SK-N-SH treated with all-trans-retinoic acid at 6 μM for 48 hours (cell line): ENCODE data around the gene CDC25C.

ENCODE experiments used
- ATAC-seq: fragments of 200-7000 bp; cut with Tn5 transposase; 3 replicates; pipeline ENCODE4 v1.9.1; 2020; ENCODE audit warnings: mild to moderate bottlenecking, moderate library complexity
- ARNTL ChIP-seq: fragments of 450-650 bp; formaldehyde crosslinking; IDR thresholded peaks from 2 replicates; pipeline ENCODE4 v1.5.0; 2020; ENCODE audit warnings: low read depth, mild to moderate bottlenecking, moderate library complexity, borderline replicate concordance
- BACH2 ChIP-seq: fragments of 250-450 bp; sonication (Bioruptor Pico); IDR thresholded peaks from 2 replicates; pipeline ENCODE4 v1.9.0; 2021; ENCODE audit warnings: mild to moderate bottlenecking, borderline replicate concordance
- CREB5 ChIP-seq: fragments of 250-450 bp; sonication (Bioruptor Pico); IDR thresholded peaks from 2 replicates; pipeline ENCODE4 v1.5.1; 2020; ENCODE audit warnings: low read depth, mild to moderate bottlenecking, moderate library complexity
- CSRNP3 ChIP-seq: fragments of 250-450 bp; sonication (Bioruptor Pico); IDR thresholded peaks from 2 replicates; pipeline ENCODE4 v1.5.1; 2021; ENCODE audit warnings: mild to moderate bottlenecking, moderate library complexity
- ESRRG ChIP-seq: fragments of 250-450 bp; sonication (Bioruptor Pico); IDR thresholded peaks from 2 replicates; pipeline ENCODE4 v1.6.1; 2021; ENCODE audit warnings: mild to moderate bottlenecking
- GLIS3 ChIP-seq: fragments of 250-450 bp; sonication (Bioruptor Pico); IDR thresholded peaks from 2 replicates; pipeline ENCODE4 v1.5.0; 2020; ENCODE audit warnings: mild to moderate bottlenecking, moderate library complexity
- ISL1 ChIP-seq: fragments of 250-450 bp; sonication (Bioruptor Pico); IDR thresholded peaks from 2 replicates; pipeline ENCODE4 v2.1.2; 2022; ENCODE audit warnings: mild to moderate bottlenecking, moderate library complexity
- OSR1 ChIP-seq: fragments of 250-450 bp; sonication (Bioruptor Pico); IDR thresholded peaks from 2 replicates; pipeline ENCODE4 v1.8.0; 2022; ENCODE audit warnings: moderate library complexity, mild to moderate bottlenecking, inconsistent platforms
- PATZ1 ChIP-seq: fragments of 250-450 bp; sonication (Bioruptor Pico); IDR thresholded peaks from 2 replicates; pipeline ENCODE4 v1.8.0; 2020; ENCODE audit warnings: mild to moderate bottlenecking, moderate library complexity, borderline replicate concordance
- POU6F1 ChIP-seq: fragments of 250-450 bp; sonication (Bioruptor Pico); IDR thresholded peaks from 2 replicates; pipeline ENCODE4 v1.8.0; 2021; ENCODE audit warnings: low read depth, mild to moderate bottlenecking, moderate library complexity, borderline replicate concordance
- RARB ChIP-seq: fragments of 250-450 bp; sonication (Bioruptor Pico); IDR thresholded peaks from 2 replicates; pipeline ENCODE4 v1.8.0; 2021; ENCODE audit warnings: mild to moderate bottlenecking, moderate library complexity
- SNAI2 ChIP-seq: fragments of 250-450 bp; sonication (Bioruptor Pico); IDR thresholded peaks from 2 replicates; pipeline ENCODE4 v1.5.0; 2020; ENCODE audit warnings: mild to moderate bottlenecking, moderate library complexity
- TCF4 ChIP-seq: fragments of 250-450 bp; sonication (Bioruptor Pico); IDR thresholded peaks from 2 replicates; pipeline ENCODE4 v1.8.0; 2021; ENCODE audit warnings: mild to moderate bottlenecking, moderate library complexity, borderline replicate concordance
- TOX ChIP-seq: fragments of 250-450 bp; sonication (Bioruptor Pico); IDR thresholded peaks from 2 replicates; pipeline ENCODE4 v1.8.0; 2021; ENCODE audit warnings: mild to moderate bottlenecking, moderate library complexity, borderline replicate concordance
- TSHZ2 ChIP-seq: fragments of 250-450 bp; sonication (Bioruptor Pico); IDR thresholded peaks from 2 replicates; pipeline ENCODE4 v1.5.0; 2020; ENCODE audit warnings: mild to moderate bottlenecking, moderate library complexity
- ZC3H10 ChIP-seq: fragments of 250-450 bp; sonication (Bioruptor Pico); IDR thresholded peaks from 2 replicates; pipeline ENCODE4 v1.5.1; 2021; ENCODE audit warnings: mild to moderate bottlenecking, moderate library complexity
- ZFP3 ChIP-seq: fragments of 250-450 bp; sonication (Bioruptor Pico); IDR thresholded peaks from 2 replicates; pipeline ENCODE4 v1.5.0; 2020; ENCODE audit warnings: mild to moderate bottlenecking, moderate library complexity
- ZFP30 ChIP-seq: fragments of 450-650 bp; formaldehyde crosslinking; IDR thresholded peaks from 2 replicates; pipeline ENCODE4 v1.5.0; 2022; ENCODE audit warnings: mild to moderate bottlenecking, moderate library complexity
- ZNF565 ChIP-seq: fragments of 450-650 bp; formaldehyde crosslinking; conservative IDR thresholded peaks from 2 replicates; pipeline ENCODE4 v1.5.0; 2020; ENCODE audit warnings: low read depth, mild to moderate bottlenecking, moderate library complexity
- ZNF70 ChIP-seq: fragments of 450-650 bp; formaldehyde crosslinking; IDR thresholded peaks from 2 replicates; pipeline ENCODE4 v1.5.0; 2020; ENCODE audit warnings: mild to moderate bottlenecking, moderate library complexity
- ZNF8 ChIP-seq: fragments of 450-650 bp; formaldehyde crosslinking; IDR thresholded peaks from 2 replicates; pipeline ENCODE4 v1.5.0; 2020; ENCODE audit warnings: mild to moderate bottlenecking, moderate library complexity

Gene CDC25C

GRCh38 chr5:138339091-138339456 is 7.5 kb upstream of the CDC25C start:
- ATAC-seq = no peak
- TF ChIP-seq ZNF565 (no peak), SNAI2 (CRISPR knock-in tag) (no peak), GLIS3 (CRISPR knock-in tag) (no peak), POU6F1 (CRISPR knock-in tag) (no peak), ISL1 (CRISPR knock-in tag) (no peak), PATZ1 (CRISPR knock-in tag) (no peak), CREB5 (CRISPR knock-in tag) (no peak), ARNTL (CRISPR knock-in tag) (no peak), ZNF70 (CRISPR knock-in tag) (no peak), ESRRG (no peak), RARB (no peak), BACH2 (no peak), ZC3H10 (no peak), ZNF8 (CRISPR knock-in tag) (no peak), TCF4 (CRISPR knock-in tag) (no peak), ZFP3 (CRISPR knock-in tag) (no peak), ZFP30 (CRISPR knock-in tag) (no peak), OSR1 (CRISPR knock-in tag) (no peak)

- no peak for TF ChIP-seq POU6F1 (CRISPR knock-in tag)
- TF ChIP-seq SNAI2 (CRISPR knock-in tag) = no peak; the same call in 1 of the 2 replicates
- no peak for TF ChIP-seq TOX (CRISPR knock-in tag)
- TF ChIP-seq ARNTL (CRISPR knock-in tag) = 0 out of 2 replicates have a peak, but pooled peaks have one; percentile 39
- no peak for TF ChIP-seq ZNF70 (CRISPR knock-in tag)
- no peak for TF ChIP-seq TCF4 (CRISPR knock-in tag)
- TF ChIP-seq TSHZ2 (CRISPR knock-in tag) = no peak
- TF ChIP-seq ZFP3 (CRISPR knock-in tag) = no peak
- no peak for TF ChIP-seq CSRNP3 (CRISPR knock-in tag)
- TF ChIP-seq, all 23 proteins: peak for 1
Observed at GRCh38 chr5:138338411-138339090, 6.9 kb upstream of the CDC25C start.

More at GRCh38 chr5:138338411-138339090, 6.9 kb upstream of the CDC25C start:
- ATAC-seq = peak; percentile 1
